Chondrocyte (in vitro differentiated cells): ENCODE measurements around the gene QRICH2. TPM values are rescaled to one million over a fixed set of nuclear protein-coding genes. Genes with fewer than 3 reads are reported as not detected.
"Not testable (repeated sequence)": the region's sequence is repeated elsewhere in the genome, so short reads cannot be mapped to it uniquely, and the experiment has no call there.

ENCODE experiments used
- DNase-seq: peaks from one replicate; pipeline ENCODE4 v3.0.0; 2021; ENCODE audit warnings: mixed read lengths, low spot score
- H3K27ac Mint-ChIP-seq: one replicate; pipeline ENCODE4 v1.8.0; 2021; ENCODE audit warnings: mild to moderate bottlenecking, moderate library complexity, mixed read lengths; ENCODE audit not compliant: unreplicated experiment
- H3K27me3 Mint-ChIP-seq: 2 replicates; pipeline ENCODE4 v1.8.0; 2021; ENCODE audit warnings: low read depth, mixed read lengths
- H3K36me3 Mint-ChIP-seq: 2 replicates; pipeline ENCODE4 v1.8.0; 2021; ENCODE audit warnings: low read depth, mixed read lengths
- H3K4me1 Mint-ChIP-seq: 2 replicates; pipeline ENCODE4 v1.8.0; 2021; ENCODE audit warnings: low read depth, mild to moderate bottlenecking, mixed read lengths
- H3K4me3 Mint-ChIP-seq: one replicate; pipeline ENCODE4 v1.8.0; 2021; ENCODE audit warnings: mild to moderate bottlenecking, moderate library complexity, mixed read lengths; ENCODE audit not compliant: unreplicated experiment
- H3K9me3 Mint-ChIP-seq: 2 replicates; pipeline ENCODE4 v1.8.0; 2021; ENCODE audit warnings: low read depth, mixed read lengths
- total RNA-seq: library from RNA; stranded (reverse); gene quantifications from 3 replicates; pipeline ENCODE4 v1.2.1, GENCODE V29; 2021
- TF ChIP-seq, protein P1 (sequence below): fragments of 200-600 bp; sonication (generic); IDR thresholded peaks from 2 replicates; pipeline ENCODE4 v1.5.0; 2021; ENCODE audit warnings: antibody characterized with exemption, mild to moderate bottlenecking, moderate library complexity

Gene QRICH2
- total RNA-seq, 1 donor from 2014 or later, result 5.2 TPM

DNA sequence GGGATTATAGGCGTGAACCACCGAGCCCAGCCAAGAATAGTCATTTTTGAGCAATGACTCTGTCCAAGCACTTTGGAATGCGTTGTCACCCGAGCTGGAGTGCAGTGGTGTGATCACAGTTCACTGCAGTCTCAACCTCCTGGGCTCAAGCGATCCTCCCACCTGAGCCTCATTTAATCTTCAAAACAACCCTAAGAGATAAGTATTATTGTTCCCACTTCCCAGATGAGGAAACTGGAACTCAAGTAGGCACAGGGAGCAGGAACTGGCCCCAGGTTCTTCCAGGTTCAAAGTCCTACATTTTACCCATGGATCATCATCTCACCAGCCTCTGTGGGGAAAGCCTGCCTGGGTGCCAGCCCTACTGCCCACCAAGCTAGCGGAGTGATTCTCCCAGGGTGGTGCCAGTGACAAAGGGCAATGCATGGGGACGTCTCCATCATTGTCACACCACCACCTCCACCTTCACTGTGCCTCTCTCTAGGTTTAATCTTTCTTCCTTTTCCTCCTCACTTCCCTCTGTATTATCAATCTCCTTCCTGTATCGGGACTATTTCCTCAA is 56.5 kb downstream of the QRICH2 start:
- Mint-ChIP-seq H3K9me3 (no peaks in the 10 kb centered on the region), H3K36me3 (no peaks in the 10 kb centered on the region), H3K27ac (peak overlapping the region; percentile 3), H3K4me1 (peaks cover 11% of the 10 kb centered on the region), H3K4me3 (no peak overlapping the region), H3K27me3 (peaks cover under 1% of the 10 kb centered on the region)
- TF ChIP-seq, protein P1, sequence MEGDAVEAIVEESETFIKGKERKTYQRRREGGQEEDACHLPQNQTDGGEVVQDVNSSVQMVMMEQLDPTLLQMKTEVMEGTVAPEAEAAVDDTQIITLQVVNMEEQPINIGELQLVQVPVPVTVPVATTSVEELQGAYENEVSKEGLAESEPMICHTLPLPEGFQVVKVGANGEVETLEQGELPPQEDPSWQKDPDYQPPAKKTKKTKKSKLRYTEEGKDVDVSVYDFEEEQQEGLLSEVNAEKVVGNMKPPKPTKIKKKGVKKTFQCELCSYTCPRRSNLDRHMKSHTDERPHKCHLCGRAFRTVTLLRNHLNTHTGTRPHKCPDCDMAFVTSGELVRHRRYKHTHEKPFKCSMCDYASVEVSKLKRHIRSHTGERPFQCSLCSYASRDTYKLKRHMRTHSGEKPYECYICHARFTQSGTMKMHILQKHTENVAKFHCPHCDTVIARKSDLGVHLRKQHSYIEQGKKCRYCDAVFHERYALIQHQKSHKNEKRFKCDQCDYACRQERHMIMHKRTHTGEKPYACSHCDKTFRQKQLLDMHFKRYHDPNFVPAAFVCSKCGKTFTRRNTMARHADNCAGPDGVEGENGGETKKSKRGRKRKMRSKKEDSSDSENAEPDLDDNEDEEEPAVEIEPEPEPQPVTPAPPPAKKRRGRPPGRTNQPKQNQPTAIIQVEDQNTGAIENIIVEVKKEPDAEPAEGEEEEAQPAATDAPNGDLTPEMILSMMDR, result no peak
- DNase-seq, result peak; percentile 24

DNA sequence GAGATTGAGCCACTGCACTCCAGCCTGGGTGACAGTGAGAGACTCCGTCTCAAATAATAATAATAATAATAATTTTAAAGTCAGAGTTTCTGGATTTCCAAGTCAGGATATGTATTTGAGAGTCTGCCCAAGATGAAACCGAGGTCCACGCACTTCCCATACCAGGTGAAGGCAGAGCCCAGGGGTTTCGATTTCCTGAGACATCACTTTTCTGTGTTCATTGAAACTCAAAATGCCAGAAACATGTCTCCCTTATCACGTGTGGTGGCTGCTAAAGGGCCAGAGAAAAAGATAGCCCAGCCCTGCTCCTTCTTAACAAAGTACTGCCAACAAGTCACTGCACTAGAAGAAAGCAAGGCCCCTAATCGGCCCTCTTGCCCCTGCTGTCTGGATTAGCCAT is 57.9 kb downstream of the QRICH2 start:
- H3K9me3 Mint-ChIP-seq, result no peaks in the 10 kb centered on the region
- DNase-seq, result peak; percentile 17
- H3K36me3 Mint-ChIP-seq, result no peaks in the 10 kb centered on the region
- peaks cover 6% of the 10 kb centered on the region for H3K27me3 Mint-ChIP-seq
- TF ChIP-seq, protein P1, result no peak
- H3K4me3 Mint-ChIP-seq, result no peak overlapping the region
- no peak overlapping the region for H3K27ac Mint-ChIP-seq
- H3K4me1 Mint-ChIP-seq, result peaks cover 17% of the 10 kb centered on the region

DNA sequence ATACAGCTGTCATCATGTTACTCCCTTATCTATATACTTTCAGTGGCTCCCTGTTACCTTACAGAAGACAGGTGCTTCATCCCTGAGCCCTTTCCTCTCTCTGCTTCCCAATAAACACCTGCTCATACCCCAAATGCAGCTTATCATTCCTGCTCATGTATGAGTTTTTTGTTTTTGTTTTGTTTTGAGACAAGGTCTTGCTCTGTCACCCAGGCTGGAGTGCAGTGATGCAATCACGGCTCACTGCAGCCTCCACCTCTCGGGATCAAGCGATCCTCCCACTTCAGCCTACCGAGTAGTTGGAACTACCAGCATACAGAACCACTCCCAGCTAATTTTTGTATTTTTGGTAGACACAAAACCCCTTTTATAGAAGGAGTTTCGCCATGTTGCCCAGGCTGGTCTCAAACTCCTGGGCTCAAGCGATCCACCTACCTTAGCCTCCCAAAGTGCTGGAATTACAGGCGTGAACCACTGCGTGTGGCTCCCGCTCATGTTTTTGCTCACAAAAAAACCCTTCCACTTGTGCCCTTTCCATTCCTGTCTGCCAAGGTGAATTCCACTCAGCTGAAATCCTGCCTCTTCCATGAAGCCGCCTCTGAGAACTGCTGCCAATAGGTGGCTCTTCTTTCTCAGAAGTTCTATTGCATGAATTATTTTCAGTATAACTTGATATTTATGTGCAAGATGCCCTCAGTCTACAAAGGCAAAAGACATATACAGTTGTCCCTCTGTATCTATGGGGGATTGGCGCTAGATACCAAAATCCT is 59.9 kb downstream of the QRICH2 start:
- peaks cover 17% of the 10 kb centered on the region for H3K4me1 Mint-ChIP-seq
- no peaks in the 10 kb centered on the region for H3K36me3 Mint-ChIP-seq
- no peak overlapping the region for H3K4me3 Mint-ChIP-seq
- peaks cover 12% of the 10 kb centered on the region for H3K27me3 Mint-ChIP-seq
- peak; percentile 21 for DNase-seq
- TF ChIP-seq, protein P1, result peak; percentile 49
- no peaks in the 10 kb centered on the region for H3K9me3 Mint-ChIP-seq
- no peak overlapping the region for H3K27ac Mint-ChIP-seq

DNA sequence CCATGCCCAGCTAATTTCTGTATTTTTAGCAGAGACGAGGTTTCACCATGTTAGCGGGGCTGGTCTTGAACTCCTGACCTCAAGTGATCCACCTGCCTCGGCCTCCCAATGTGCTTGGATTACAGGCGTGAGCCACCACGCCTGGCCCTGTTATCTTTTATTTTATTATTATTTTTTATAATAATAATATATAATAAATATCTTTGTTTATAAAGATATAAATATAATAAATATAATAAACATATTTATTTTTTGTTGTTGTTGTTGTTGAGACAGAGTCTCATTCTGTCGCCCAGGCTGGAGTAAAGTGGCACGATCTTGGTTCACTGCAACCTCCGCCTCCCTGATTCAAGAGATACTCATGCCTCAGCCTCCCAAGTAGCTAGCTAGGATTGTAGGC is 60.8 kb downstream of the QRICH2 start:
- Mint-ChIP-seq H3K9me3 (no peaks in the 10 kb centered on the region), H3K4me1 (peaks cover 12% of the 10 kb centered on the region), H3K27ac (no peak overlapping the region), H3K4me3 (no peak overlapping the region), H3K36me3 (no peaks in the 10 kb centered on the region), H3K27me3 (peaks cover 17% of the 10 kb centered on the region)
- TF ChIP-seq, protein P1, result no peak
- peak; percentile 9 for DNase-seq

DNA sequence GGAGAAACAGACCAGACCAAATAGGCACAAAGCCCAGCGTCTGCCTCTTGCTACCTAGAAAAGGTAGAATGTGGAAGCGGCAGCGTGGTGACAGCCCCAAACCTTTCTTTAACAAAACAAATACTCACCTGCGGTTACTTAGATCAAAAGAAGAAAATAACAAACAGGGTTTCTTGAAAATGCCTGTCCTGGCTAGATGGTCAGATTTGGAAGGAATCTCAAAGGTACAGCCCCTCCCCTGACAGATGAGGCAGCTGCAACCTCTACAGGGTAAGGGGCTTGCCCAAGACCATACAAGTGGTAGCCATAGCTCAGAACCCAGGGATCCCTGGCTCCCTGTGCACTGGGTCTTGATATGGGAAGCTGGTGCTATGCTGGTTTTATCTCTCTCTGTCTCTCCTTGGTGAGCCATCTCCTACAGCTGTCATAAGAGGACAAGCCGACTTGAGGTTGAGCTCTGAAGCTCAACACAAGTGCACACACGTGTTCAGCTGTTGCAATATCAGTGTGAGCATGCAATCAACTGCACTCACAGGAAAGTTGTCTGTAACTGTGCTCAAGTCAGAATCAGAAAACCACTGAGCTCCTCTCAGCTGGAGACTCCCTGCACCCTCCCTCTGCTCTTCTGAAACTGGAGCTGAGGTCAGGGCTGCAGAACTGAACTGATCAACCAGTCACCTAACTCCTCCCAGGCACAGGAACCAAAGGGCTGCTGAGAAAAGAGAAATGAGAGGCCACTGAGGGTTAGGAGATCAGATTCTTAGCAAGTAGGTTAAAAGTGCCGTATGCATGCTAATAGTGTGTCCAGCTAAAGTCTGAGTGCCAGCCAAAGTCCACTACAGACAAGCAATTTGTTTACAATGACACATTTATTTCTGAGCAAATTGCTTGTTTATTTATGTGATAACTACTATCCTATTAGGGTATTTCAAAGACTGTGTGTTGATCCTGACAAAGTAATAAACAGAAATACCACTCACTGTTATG is 61.7 kb downstream of the QRICH2 start:
- TF ChIP-seq, protein P1, result no peak
- peaks cover 19% of the 10 kb centered on the region for H3K27me3 Mint-ChIP-seq
- peaks cover 7% of the 10 kb centered on the region for H3K4me1 Mint-ChIP-seq
- H3K9me3 Mint-ChIP-seq, result no peaks in the 10 kb centered on the region
- peak; percentile 9 for DNase-seq
- H3K27ac Mint-ChIP-seq, result peak overlapping the region; percentile 61
- H3K4me3 Mint-ChIP-seq, result no peak overlapping the region
- H3K36me3 Mint-ChIP-seq, result no peaks in the 10 kb centered on the region

DNA sequence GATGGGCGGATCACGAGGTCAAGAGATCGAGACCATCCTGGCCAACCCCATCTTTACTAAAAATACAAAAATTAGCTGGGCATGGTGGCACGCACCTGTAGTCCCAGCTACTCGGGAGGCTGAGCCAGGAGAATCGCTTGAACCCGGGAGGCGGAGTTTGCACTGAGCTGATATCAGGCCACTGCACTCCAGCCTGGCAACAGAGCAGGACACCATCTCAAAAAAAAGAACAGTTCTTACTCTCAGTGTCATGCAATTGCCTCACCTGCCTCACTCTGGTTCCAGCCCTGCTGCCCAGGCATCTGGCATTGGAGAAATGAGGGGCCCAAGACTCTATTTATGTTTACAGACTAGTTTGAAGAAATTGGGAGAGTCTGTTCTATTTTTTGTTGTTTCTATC is 63.4 kb downstream of the QRICH2 start:
- not testable (repeated sequence) for DNase-seq, H3K27ac Mint-ChIP-seq, H3K9me3 Mint-ChIP-seq, H3K36me3 Mint-ChIP-seq, H3K4me3 Mint-ChIP-seq
- Mint-ChIP-seq H3K4me1 (peaks cover 13% of the 10 kb centered on the region), H3K27me3 (peaks cover 20% of the 10 kb centered on the region)
